ENCODE measurements around the gene ADARB2. TPM values are rescaled to one million over a fixed set of nuclear protein-coding genes. Genes with fewer than 3 reads are reported as not detected.

Gene ADARB2
- polyA plus RNA-seq, 1 of the 3 experiments (the other 2 are of a cell fraction) = not detected

DNA sequence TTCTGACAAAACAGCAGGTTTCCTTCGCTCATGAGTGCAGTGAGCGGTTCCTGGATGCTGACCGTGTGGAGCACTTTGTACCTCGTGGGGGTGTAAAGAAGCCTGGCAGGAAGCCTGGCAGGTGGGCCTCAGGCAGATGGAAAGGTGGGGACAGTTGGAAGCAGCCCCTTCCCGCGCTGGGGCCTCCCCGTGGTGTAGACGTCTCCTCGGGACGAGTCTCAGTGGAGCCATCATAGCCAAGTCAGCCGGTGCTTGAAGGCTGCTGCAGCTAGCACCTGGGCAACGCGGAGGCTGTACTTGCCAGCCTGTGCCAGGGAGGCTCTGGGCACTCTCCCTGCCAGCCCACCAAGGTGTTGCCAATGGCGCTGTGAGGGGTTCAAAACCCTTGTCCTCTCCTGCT is 526.7 kb downstream of the ADARB2 start:
- Histone ChIP-seq H3K9ac (no peak overlapping the region), H3K27ac (ENCODE audit: low read depth in 2 of 2, low read length in 1 of 2) (no peak overlapping the region), H4K20me1 (ENCODE audit: insufficient read depth) (no peaks in the 10 kb centered on the region), H3K36me3 (replicated peaks in 1 of 2; ENCODE audit: control insufficient read depth in 1 of 2, insufficient read depth in 2 of 2, low read length in 1 of 2) (no peaks in the 10 kb centered on the region), H3K9me2 (no peaks in the 10 kb centered on the region), H3K4me3 (ENCODE audit: low read depth in 2 of 2, low read length in 1 of 2) (no peak overlapping the region), H2AFZ (ENCODE audit: low read depth) (no peak overlapping the region), H3K4me1 (ENCODE audit: control insufficient read depth in 1 of 2, insufficient read depth in 2 of 2, low read depth in 1 of 2, low read length in 1 of 2) (peaks cover 0 to 8% of the 10 kb centered on the region in 2 experiments; a peak in 1 of 4 replicates), H3F3A (replicated peaks; ENCODE audit: insufficient read depth) (no peaks in the 10 kb centered on the region), H3K79me2 (ENCODE audit: insufficient read depth) (no peaks in the 10 kb centered on the region), H3K4me2 (no peak overlapping the region), H3K27me3 (ENCODE audit: insufficient read depth) (no peaks in the 10 kb centered on the region), H3K9me3 (no peaks in the 10 kb centered on the region)
- CTCF ChIA-PET = no interaction called here
- POLR2A ChIA-PET = no interaction called here
- 52% methylated on average over 9 of the region's 14 CpGs for WGBS (ENCODE audit: low lambda C conversion rate)
- no peak for DNase-seq
- TF ChIP-seq RFX5 (IDR thresholded peaks at IDR 0.05; ENCODE audit: low read length) = no peak
- TF ChIP-seq TAF1 (IDR thresholded peaks at IDR 0.05; ENCODE audit: borderline replicate concordance, low read depth, low read length) = no peak

DNA sequence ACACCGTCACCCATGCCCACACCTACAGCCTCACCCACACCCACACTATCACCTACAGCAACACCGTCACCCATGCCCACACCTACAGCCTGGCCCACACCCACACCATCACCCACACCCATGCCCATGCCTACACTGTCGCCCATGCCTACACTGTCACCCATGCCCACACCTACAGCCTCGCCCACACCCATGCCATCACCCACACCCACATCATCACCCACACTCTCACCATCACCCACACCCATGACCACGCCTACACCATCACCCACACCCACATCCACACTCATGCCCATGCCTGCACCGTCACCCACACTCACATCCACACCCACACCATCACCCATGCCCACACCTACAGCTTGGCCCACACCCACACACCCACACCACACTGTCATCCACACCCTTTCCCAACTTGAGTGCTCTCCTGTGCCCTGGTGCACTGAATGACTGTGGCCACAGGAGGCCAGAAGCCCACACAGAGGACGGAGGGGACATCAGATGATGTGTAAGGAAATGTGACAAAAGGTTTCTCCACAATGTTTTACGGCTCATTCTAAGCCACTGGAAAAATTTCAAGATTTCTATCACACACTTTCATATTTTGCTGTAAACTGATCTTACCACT is 527.9 kb downstream of the ADARB2 start:
- no peak overlapping the region for H3K9ac ChIP-seq
- H4K20me1 ChIP-seq (ENCODE audit: insufficient read depth) = no peaks in the 10 kb centered on the region
- WGBS (ENCODE audit: low lambda C conversion rate) = 39% methylated on average over 8 of the region's 8 CpGs
- no peaks in the 10 kb centered on the region for H3K79me2 ChIP-seq (ENCODE audit: insufficient read depth)
- no peaks in the 10 kb centered on the region for H3K9me3 ChIP-seq
- ChIA-PET CTCF (no interaction called here), POLR2A (no interaction called here)
- H3K4me2 ChIP-seq = no peak overlapping the region
- no peak for DNase-seq
- no peaks in the 10 kb centered on the region for H3F3A ChIP-seq (replicated peaks; ENCODE audit: insufficient read depth)
- peaks cover 0 to 8% of the 10 kb centered on the region in 2 experiments; a peak in 1 of 4 replicates for H3K4me1 ChIP-seq (ENCODE audit: control insufficient read depth in 1 of 2, insufficient read depth in 2 of 2, low read depth in 1 of 2, low read length in 1 of 2)
- no peaks in the 10 kb centered on the region for H3K36me3 ChIP-seq (replicated peaks in 1 of 2; ENCODE audit: control insufficient read depth in 1 of 2, insufficient read depth in 2 of 2, low read length in 1 of 2)
- no peak overlapping the region for H3K27ac ChIP-seq (ENCODE audit: low read depth in 2 of 2, low read length in 1 of 2)
- H2AFZ ChIP-seq (ENCODE audit: low read depth) = no peak overlapping the region
- no peak overlapping the region for H3K4me3 ChIP-seq (ENCODE audit: low read depth in 2 of 2, low read length in 1 of 2)
- no peak for TF ChIP-seq FOXM1 (IDR thresholded peaks at IDR 0.05; ENCODE audit: low read depth)
- no peak for TF ChIP-seq GATA2 (CRISPR knock-in tag; IDR thresholded peaks at IDR 0.05)
- TF ChIP-seq, protein P1, sequence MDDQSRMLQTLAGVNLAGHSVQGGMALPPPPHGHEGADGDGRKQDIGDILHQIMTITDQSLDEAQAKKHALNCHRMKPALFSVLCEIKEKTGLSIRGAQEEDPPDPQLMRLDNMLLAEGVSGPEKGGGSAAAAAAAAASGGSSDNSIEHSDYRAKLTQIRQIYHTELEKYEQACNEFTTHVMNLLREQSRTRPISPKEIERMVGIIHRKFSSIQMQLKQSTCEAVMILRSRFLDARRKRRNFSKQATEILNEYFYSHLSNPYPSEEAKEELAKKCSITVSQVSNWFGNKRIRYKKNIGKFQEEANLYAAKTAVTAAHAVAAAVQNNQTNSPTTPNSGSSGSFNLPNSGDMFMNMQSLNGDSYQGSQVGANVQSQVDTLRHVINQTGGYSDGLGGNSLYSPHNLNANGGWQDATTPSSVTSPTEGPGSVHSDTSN (IDR thresholded peaks at IDR 0.05) = no peak
- TF ChIP-seq, protein P2, sequence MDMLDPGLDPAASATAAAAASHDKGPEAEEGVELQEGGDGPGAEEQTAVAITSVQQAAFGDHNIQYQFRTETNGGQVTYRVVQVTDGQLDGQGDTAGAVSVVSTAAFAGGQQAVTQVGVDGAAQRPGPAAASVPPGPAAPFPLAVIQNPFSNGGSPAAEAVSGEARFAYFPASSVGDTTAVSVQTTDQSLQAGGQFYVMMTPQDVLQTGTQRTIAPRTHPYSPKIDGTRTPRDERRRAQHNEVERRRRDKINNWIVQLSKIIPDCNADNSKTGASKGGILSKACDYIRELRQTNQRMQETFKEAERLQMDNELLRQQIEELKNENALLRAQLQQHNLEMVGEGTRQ (IDR thresholded peaks at IDR 0.05; ENCODE audit: borderline replicate concordance, low read depth, low read length) = no peak
- TF ChIP-seq FOSL2 (IDR thresholded peaks at IDR 0.05; ENCODE audit: borderline replicate concordance, low read depth) = no peak
- no peak for TF ChIP-seq RCOR1 (IDR thresholded peaks at IDR 0.05; ENCODE audit: low read length)
- TF ChIP-seq RXRA (IDR thresholded peaks at IDR 0.05; ENCODE audit: borderline replicate concordance, low read depth) = no peak
- no peak for TF ChIP-seq ELF1 (IDR thresholded peaks at IDR 0.05)
- TF ChIP-seq YY1 (IDR thresholded peaks at IDR 0.05; ENCODE audit: low read depth) = no peak
- no peak for TF ChIP-seq CHD2 (IDR thresholded peaks at IDR 0.05; ENCODE audit: low read length, partially characterized antibody)
- no peaks in the 10 kb centered on the region for H3K9me2 ChIP-seq
- no peaks in the 10 kb centered on the region for H3K27me3 ChIP-seq (ENCODE audit: insufficient read depth)
